ENCODE results near the gene RAB4A.

The RAB4A gene

GRCh38 chr1:229243638-229244037 is 27.3 kb upstream of the RAB4A start:
- in situ Hi-C loops (cut with MboI; ENCODE audit: low sequenced_read_pairs): no loop called here

GRCh38 chr1:229244091-229244490 is 26.8 kb upstream of the RAB4A start:
- in situ Hi-C loops (cut with MboI; ENCODE audit: low sequenced_read_pairs): no loop called here

- in situ Hi-C loops (cut with MboI; ENCODE audit: low sequenced_read_pairs): no loop called here
Measured at GRCh38 chr1:229247871-229248270, 23.0 kb upstream of the RAB4A start.

- in situ Hi-C loops (cut with MboI; ENCODE audit: low sequenced_read_pairs): no loop called here
Measured at GRCh38 chr1:229248821-229249817, 21.8 kb upstream of the RAB4A start.

- in situ Hi-C loops (cut with MboI; ENCODE audit: low sequenced_read_pairs): loop anchor here (25.0 kb wide), 1 partner anchor 237 kb away; no protein-coding TSS in a partner anchor
Measured at GRCh38 chr1:229249854-229250644, 20.9 kb upstream of the RAB4A start.

GRCh38 chr1:229251185-229251584 is 19.7 kb upstream of the RAB4A start:
- in situ Hi-C loops (cut with MboI; ENCODE audit: low sequenced_read_pairs): loop anchor here (25.0 kb wide), 1 partner anchor 236 kb away; no protein-coding TSS in a partner anchor

- in situ Hi-C loops (cut with MboI; ENCODE audit: low sequenced_read_pairs): loop anchor here (25.0 kb wide), 1 partner anchor 235 kb away; no protein-coding TSS in a partner anchor
Measured at GRCh38 chr1:229252228-229252984, 18.5 kb upstream of the RAB4A start.

- in situ Hi-C loops (cut with MboI; ENCODE audit: low sequenced_read_pairs): loop anchor here (25.0 kb wide), 1 partner anchor 234 kb away; no protein-coding TSS in a partner anchor
Measured at GRCh38 chr1:229253151-229253974, 17.5 kb upstream of the RAB4A start.

GRCh38 chr1:229254910-229255541 is 15.9 kb upstream of the RAB4A start:
- in situ Hi-C loops (cut with MboI; ENCODE audit: low sequenced_read_pairs): loop anchor here (25.0 kb wide), 1 partner anchor 232 kb away; no protein-coding TSS in a partner anchor

- in situ Hi-C loops (cut with MboI; ENCODE audit: low sequenced_read_pairs): loop anchor here (25.0 kb wide), 1 partner anchor 229 kb away; no protein-coding TSS in a partner anchor
Measured at GRCh38 chr1:229258031-229258756, 12.7 kb upstream of the RAB4A start.

GRCh38 chr1:229258757-229259060 is 12.2 kb upstream of the RAB4A start:
- in situ Hi-C loops (cut with MboI; ENCODE audit: low sequenced_read_pairs): loop anchor here (25.0 kb wide), 1 partner anchor 229 kb away; no protein-coding TSS in a partner anchor

- in situ Hi-C loops (cut with MboI; ENCODE audit: low sequenced_read_pairs): loop anchor here (25.0 kb wide), 1 partner anchor 227 kb away; no protein-coding TSS in a partner anchor
Measured at GRCh38 chr1:229260297-229260696, 10.6 kb upstream of the RAB4A start.

GRCh38 chr1:229262239-229262638 is 8.7 kb upstream of the RAB4A start:
- in situ Hi-C loops (cut with MboI; ENCODE audit: low sequenced_read_pairs): loop anchor here (25.0 kb wide), 1 partner anchor 225 kb away; no protein-coding TSS in a partner anchor

- in situ Hi-C loops (cut with MboI; ENCODE audit: low sequenced_read_pairs): loop anchor here (25.0 kb wide), 1 partner anchor 224 kb away; no protein-coding TSS in a partner anchor
Measured at GRCh38 chr1:229263254-229263653, 7.7 kb upstream of the RAB4A start.

- in situ Hi-C loops (cut with MboI; ENCODE audit: low sequenced_read_pairs): loop anchor here (25.0 kb wide), 1 partner anchor 223 kb away; no protein-coding TSS in a partner anchor
Measured at GRCh38 chr1:229264068-229264467, 6.8 kb upstream of the RAB4A start.

- in situ Hi-C loops (cut with MboI; ENCODE audit: low sequenced_read_pairs): loop anchor here (25.0 kb wide), 1 partner anchor 223 kb away; no protein-coding TSS in a partner anchor
Measured at GRCh38 chr1:229264487-229264886, 6.4 kb upstream of the RAB4A start.

- in situ Hi-C loops (cut with MboI; ENCODE audit: low sequenced_read_pairs): loop anchor here (25.0 kb wide), 1 partner anchor 221 kb away; no protein-coding TSS in a partner anchor
Measured at GRCh38 chr1:229266274-229266673, 4.6 kb upstream of the RAB4A start.
